ENCODE measurements around the gene ADGRL3. TPM values are rescaled to one million over a fixed set of nuclear protein-coding genes. Genes with fewer than 3 reads are reported as not detected.

The ADGRL3 gene
- total RNA-seq, 1 donor from 2014 or later: 44.8 TPM

GRCh38 chr4:61220556-61220955, 20.4 kb downstream of the ADGRL3 start:
- H3K4me1 Mint-ChIP-seq (ENCODE audit: unreplicated experiment): peaks cover 14% of the 10 kb centered on the region
- no peak for DNase-seq (ENCODE audit: low spot score)
- H3K36me3 Mint-ChIP-seq (ENCODE audit: low read depth, unreplicated experiment): no peaks in the 10 kb centered on the region
- no peaks in the 10 kb centered on the region for H3K27me3 Mint-ChIP-seq (ENCODE audit: unreplicated experiment)
- no peak for TF ChIP-seq CTCF (IDR thresholded peaks at IDR 0.05; ENCODE audit: unreplicated experiment)
- H3K4me3 Mint-ChIP-seq (ENCODE audit: unreplicated experiment): no peak overlapping the region
- no peaks in the 10 kb centered on the region for H3K9me3 Mint-ChIP-seq (ENCODE audit: unreplicated experiment)
- no peak overlapping the region for H3K27ac Mint-ChIP-seq (ENCODE audit: unreplicated experiment)

- no peak overlapping the region for H3K27ac Mint-ChIP-seq (ENCODE audit: unreplicated experiment)
Measured at GRCh38 chr4:61223385-61223784, 23.3 kb downstream of the ADGRL3 start.

GRCh38 chr4:61224573-61224972, 24.4 kb downstream of the ADGRL3 start:
- no peak overlapping the region for H3K4me3 Mint-ChIP-seq (ENCODE audit: unreplicated experiment)
- DNase-seq (ENCODE audit: low spot score): no peak
- H3K4me1 Mint-ChIP-seq (ENCODE audit: unreplicated experiment): peaks cover 12% of the 10 kb centered on the region
- H3K9me3 Mint-ChIP-seq (ENCODE audit: unreplicated experiment): no peaks in the 10 kb centered on the region
- no peaks in the 10 kb centered on the region for H3K36me3 Mint-ChIP-seq (ENCODE audit: low read depth, unreplicated experiment)
- no peak for TF ChIP-seq CTCF (IDR thresholded peaks at IDR 0.05; ENCODE audit: unreplicated experiment)
- H3K27me3 Mint-ChIP-seq (ENCODE audit: unreplicated experiment): no peaks in the 10 kb centered on the region
- H3K27ac Mint-ChIP-seq (ENCODE audit: unreplicated experiment): no peak overlapping the region

More at GRCh38 chr4:61223385-61223784, 23.3 kb downstream of the ADGRL3 start:
- Mint-ChIP-seq H3K9me3 (ENCODE audit: unreplicated experiment) (no peaks in the 10 kb centered on the region), H3K27me3 (ENCODE audit: unreplicated experiment) (no peaks in the 10 kb centered on the region), H3K4me1 (ENCODE audit: unreplicated experiment) (peaks cover 12% of the 10 kb centered on the region), H3K36me3 (ENCODE audit: low read depth, unreplicated experiment) (no peaks in the 10 kb centered on the region), H3K4me3 (ENCODE audit: unreplicated experiment) (no peak overlapping the region)
- TF ChIP-seq CTCF (IDR thresholded peaks at IDR 0.05; ENCODE audit: unreplicated experiment): no peak
- no peak for DNase-seq (ENCODE audit: low spot score)

GRCh38 chr4:61225656-61226055, 25.5 kb downstream of the ADGRL3 start:
- Mint-ChIP-seq H3K36me3 (ENCODE audit: low read depth, unreplicated experiment) (no peaks in the 10 kb centered on the region), H3K9me3 (ENCODE audit: unreplicated experiment) (no peaks in the 10 kb centered on the region), H3K27me3 (ENCODE audit: unreplicated experiment) (no peaks in the 10 kb centered on the region), H3K4me3 (ENCODE audit: unreplicated experiment) (no peak overlapping the region), H3K27ac (ENCODE audit: unreplicated experiment) (no peak overlapping the region), H3K4me1 (ENCODE audit: unreplicated experiment) (peaks cover 12% of the 10 kb centered on the region)
- DNase-seq (ENCODE audit: low spot score): no peak
- no peak for TF ChIP-seq CTCF (IDR thresholded peaks at IDR 0.05; ENCODE audit: unreplicated experiment)

- Mint-ChIP-seq H3K27ac (ENCODE audit: unreplicated experiment) (peak overlapping the region; percentile 22), H3K27me3 (ENCODE audit: unreplicated experiment) (no peaks in the 10 kb centered on the region), H3K4me3 (ENCODE audit: unreplicated experiment) (no peak overlapping the region), H3K36me3 (ENCODE audit: low read depth, unreplicated experiment) (no peaks in the 10 kb centered on the region), H3K9me3 (ENCODE audit: unreplicated experiment) (no peaks in the 10 kb centered on the region), H3K4me1 (ENCODE audit: unreplicated experiment) (peaks cover 9% of the 10 kb centered on the region)
- DNase-seq (ENCODE audit: low spot score): no peak
- TF ChIP-seq CTCF (IDR thresholded peaks at IDR 0.05; ENCODE audit: unreplicated experiment): no peak
Measured at GRCh38 chr4:61231421-61231820, 31.3 kb downstream of the ADGRL3 start.

Data from endothelial cell (in vitro differentiated cells).